T1000 (cell line): ENCODE measurements around the gene UNK.

Experiments
- DNase-seq: peaks from one replicate; lab custom pipeline; 2025; ENCODE audit warnings: mixed read lengths; lab: John Stamatoyannopoulos, UW

The UNK gene

DNA sequence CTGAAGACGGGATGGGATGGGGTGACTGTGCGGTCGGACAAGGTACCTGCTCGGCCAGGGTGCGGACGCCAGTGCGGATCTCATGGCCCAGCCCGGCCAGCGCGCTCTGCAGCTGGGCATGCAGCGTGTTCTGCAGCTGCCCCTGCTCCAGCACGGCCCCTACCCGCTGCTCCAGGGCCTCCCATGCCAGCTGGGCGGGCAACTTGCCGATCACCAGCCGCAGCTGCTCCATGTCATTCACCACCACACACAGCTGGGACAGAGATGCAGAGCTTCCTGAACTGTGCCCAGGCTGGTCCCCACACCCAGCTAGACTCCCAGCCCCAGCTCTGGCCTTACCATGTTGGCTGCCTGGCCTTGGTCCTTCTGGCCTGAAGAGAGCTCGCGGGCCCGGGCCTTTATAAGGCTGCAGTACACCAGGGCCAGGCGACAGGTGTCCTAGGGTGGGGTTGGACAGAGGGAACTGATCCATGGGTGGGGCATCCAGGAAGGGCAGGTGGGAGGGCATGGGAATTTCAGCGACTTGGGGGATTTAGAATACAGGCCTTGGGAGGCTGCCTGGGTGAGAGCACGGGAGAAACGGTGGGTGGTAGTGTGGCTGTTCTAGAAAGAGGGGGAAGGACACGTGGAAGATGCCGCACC lies 49.8 kb downstream of the UNK start:
- DNase-seq, result no peak

DNA sequence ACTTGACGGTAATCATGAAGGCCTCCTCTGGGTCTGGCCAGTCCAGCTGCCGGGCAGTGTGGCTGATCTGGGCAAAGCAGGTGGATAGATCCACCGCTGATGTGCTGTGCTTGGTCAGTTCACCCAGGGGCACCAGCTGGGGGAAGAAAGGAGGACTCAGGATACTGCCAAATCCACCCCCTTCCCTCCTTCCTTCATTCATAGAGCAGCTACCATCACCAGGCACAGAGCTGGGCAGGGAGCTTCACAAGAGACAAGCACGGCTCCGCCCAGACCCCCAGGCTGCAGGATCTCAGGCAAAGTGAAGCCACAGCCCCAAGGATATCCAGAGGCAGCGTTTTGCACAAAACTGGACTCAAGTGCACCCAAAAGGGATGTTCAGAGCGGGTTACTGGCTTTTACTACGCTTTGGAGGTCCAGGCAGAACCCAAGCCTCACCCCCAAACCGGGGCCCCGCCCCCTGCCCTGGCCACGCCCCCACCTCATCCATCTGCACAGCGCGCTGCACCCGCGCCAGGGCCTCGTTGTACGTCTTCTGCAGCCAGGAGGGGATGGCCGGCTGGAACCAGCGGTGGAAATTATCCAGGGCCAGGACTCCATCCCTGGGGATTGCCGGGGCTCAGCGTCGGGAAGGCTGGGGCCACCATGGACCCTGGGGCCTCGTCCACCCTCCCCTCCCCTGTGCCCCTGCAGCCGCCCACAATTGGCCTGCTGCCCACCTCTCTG lies 50.5 kb downstream of the UNK start:
- DNase-seq, result no peak

DNA sequence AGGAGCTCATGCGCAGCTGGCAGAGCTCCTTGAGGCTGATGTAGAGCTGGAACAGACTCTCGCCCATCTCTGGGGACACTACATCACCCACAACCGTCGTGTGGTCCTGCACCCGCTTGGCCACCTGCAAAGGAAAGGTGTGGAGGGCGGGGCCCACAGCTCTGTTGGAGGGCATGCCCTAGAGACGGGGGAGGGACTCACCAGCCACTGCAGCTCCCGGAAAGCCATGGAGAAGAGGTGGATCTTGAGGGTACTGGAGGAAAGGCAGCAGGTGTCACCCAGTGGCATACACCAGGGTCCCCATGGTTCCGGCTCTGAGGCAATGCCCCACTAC lies 51.0 kb downstream of the UNK start:
- no peak for DNase-seq

DNA sequence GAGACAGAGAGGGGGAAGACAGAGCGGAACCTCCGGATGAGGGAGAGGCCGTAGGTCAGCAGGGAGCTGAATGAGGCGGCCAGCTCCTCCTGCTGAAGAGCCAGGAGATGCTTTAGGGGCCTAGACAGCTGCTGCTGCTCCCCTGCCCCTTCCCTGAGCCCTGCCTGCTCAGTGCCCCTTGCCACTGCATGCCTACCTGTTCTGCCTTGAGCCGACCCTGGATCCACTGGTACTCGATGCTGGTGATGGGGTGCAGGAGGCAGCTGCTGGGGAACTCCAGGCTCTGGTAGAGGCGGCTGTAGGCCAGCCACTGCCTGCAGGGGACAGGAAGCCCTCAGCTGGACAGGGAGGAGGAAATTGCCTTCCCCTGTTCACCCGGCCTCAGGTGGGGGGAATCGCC lies 52.0 kb downstream of the UNK start:
- DNase-seq, result no peak

DNA sequence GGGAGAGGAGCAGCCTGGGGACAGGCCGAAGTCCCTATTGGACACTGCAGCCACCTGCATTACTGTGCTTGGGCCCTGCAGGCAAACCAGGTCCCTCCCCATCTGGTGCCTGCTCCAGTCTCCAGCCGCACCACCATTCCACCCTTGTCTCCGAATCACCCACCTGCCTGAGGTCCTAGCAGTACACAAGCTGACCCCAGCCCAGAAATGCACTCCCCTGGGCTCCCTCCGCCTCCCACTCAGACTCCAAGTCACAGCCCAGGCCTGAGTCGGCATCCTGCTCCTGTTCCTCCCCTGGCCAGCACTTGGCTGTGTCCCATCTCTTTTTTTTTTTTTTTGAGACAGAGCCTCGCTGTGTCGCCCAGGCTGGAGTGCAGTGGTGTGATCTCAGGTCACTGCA lies 53.3 kb downstream of the UNK start:
- DNase-seq, result no peak

DNA sequence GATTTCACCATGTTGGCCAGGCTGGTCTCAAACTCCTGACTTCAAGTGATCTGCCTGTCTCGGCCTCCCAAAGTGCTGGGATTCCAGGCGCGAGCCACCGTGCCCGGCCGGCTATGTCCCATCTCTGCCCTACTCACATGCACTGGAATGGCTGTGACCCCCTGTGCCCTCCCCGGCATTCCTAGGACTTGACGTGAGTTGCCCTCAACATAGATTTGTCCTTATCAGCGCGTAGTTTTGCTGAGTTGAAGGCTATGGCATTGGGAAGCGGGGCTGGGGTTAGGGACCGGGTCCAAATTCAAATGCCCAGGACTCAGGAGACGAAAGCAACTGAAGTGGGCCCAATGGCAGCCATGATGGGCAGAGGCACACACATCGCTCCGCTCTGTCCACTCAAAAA lies 53.8 kb downstream of the UNK start:
- DNase-seq, result no peak

DNA sequence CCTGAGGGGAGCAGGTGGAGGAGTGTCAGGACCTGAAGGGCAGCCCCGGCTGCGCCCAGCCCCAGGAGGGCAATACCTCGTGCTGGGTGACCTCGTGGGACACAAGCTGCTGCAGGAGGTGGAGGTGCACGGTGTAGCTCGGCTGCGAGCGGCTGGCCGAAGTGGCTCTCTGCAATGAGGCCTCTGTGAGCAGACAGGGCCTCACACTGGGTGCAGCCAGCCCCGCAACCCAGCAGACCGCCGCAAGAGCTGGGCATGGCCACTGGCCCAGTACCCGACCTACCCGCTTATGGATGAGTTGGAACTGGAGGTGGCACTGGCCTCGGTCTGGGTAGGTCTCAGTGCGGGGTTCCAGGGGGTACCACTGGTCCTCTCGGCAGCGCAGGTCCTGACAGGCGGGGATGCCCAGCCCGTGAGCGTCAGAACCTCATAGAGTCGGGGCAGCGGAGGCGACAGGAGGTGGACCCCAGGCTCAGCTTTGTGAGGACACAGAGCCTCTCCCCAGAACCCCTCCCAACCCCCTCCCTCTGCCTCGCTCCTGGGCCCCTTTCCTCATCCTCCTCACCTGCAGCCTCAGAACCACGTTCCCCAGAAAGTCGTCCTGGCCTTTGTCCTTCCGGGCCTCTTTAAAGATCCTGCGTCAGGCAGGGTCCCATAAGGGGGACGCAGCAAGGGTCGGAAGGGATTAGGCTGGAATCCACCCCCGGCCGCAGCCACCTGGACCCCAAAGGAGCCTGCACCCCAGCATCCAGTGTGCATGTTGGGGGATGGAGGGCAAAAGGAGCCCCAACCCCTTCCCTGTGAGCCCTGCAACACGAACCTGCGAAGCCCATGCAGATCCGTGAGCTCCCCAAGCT lies 55.6 kb downstream of the UNK start:
- DNase-seq, result no peak

DNA sequence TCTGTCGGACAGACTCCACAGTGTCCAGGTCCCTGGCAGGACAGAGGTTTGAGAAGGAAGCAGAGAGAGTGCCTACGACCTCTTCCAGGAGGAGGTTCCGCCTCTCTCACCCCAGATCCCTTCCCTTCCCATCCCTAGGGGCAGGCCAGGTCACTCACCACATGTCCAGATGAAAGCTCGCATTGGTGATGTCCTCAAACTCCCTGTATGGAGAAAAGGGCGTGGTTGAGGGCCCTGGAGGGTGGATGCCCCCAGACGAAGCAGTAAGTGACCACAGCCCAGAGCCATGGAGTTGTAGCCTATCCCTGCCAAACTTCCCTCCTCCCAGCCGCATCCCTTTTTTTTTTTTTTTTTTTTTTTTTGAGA lies 56.2 kb downstream of the UNK start:
- no peak for DNase-seq

DNA sequence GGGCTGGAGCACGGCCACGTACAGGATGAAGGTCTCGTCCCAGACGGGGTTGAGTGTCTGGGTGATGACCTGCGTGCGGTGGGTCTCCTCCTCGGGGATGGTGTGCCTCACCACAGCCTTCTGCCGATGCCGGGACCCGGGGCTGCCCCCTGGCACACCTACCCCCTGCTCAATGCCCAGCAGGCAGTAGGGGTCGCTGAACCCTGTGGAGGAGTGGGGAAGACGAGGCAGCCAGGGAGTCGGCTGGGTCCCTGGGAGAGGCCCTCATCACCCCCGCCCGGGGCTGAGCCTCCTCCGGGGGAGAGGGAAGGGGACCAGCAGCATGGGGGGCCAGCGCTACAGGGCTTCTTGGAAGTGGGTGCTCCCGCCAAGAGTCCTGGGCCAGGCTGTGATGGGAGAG lies 57.8 kb downstream of the UNK start:
- no peak for DNase-seq

DNA sequence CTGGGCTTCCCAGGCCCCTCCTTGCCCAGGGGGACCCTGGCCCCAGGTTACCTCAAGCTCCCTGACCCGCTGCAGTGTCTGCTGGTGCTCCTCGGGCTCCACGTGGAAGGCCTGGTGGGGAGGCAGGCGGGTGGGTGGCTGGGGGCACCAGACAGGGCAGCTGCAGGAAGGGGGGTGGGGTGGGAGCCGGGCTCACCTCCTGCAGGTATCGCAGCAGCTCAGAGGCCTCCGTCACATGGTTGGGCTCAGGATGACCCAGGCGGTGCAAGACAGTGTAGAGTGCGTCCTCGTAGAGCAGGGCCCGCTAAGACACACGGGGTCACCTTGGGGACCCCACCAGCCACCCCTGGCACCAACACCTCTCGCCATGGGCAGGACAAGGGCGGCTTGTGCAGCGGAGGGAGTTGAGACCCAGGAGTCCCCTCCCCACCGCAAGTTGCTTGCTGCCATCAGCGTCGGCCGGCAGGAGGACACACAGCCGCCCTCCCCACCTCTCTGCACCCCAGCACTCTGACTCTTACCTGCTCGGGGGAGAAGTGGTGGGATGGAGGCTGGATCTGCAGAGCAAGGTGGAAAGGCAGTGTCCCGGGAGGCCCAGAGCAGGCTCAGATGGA lies 58.5 kb downstream of the UNK start:
- DNase-seq, result no peak

DNA sequence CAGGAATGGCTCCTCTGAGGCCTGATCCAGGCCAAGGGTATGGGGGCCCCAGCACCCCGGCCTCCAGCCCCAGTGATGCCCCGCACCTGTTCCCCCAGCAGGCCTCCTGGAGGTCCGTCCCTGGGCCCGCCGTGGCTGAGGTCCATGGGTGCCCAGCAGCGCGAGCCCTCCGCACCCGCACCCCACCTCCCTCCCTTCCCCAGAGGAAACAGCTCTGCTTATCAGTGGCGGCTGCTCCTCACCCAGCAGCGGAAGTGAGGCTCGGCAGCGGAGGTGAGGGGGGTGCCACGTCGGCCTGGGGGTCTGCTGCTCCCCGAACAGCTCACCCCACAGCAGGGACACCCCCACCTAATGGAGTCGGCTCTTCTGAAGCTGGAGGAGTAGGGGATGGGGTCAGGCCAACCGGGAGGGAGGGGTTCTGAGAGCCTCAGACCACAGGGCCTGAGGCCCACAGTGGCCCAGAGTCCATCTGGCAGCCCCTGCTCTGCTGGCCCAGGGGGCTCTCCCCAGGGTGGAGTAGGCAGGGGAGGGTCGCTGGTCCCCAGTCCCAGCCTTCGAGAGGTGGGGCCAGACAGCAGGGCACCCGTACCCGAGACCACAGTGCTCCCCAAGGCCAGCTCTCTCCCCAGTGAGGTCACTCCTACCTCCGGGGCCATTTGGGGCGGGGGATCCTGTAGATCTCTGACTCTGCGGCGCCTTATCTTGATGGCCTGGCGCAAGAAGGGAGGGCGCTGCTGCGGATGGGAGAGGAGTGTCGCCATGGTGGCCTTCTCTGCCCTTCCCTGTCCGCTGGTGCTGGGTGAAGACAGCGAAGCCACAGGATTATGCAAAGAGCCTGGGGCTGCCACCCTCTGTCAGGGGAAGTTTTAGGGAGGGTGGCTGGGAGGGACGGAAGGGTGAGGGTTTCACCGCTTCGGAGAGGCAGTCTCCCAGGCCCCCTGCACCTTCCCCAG lies 59.2 kb downstream of the UNK start, which contains the start of gene UNC13D:
Gene UNC13D (minus strand): TSS at position 828 of the 953 bp plus-strand sequence. CDS start 67 bp downstream, at position 761.
- DNase-seq, result no peak

DNA sequence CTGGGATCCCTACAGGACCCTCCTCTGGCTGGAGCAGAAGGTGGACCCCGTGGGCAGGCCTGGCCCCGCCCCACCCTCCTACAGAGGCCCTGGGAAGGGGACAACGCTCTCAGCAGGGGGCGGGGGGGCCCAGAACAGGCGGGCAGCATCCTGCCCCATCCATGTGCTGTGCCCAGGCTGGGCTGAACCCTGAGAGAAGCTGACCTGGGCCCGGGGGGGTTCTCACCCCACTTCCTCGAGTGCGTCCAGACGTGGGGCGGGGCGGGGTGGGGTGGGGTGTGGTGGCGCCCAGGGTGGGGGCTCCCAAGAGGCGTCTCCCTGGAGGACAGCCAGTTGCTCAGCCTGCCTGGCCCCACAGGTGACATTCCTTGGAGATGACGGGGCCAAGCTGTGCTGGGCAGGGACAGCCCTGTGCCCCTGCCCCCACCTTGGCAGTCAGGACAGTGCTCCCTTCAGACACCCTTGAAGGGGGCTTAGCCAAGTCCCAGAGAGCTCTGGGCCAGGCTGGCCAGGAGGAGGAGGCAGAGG lies 60.0 kb downstream of the UNK start:
- no peak for DNase-seq

DNA sequence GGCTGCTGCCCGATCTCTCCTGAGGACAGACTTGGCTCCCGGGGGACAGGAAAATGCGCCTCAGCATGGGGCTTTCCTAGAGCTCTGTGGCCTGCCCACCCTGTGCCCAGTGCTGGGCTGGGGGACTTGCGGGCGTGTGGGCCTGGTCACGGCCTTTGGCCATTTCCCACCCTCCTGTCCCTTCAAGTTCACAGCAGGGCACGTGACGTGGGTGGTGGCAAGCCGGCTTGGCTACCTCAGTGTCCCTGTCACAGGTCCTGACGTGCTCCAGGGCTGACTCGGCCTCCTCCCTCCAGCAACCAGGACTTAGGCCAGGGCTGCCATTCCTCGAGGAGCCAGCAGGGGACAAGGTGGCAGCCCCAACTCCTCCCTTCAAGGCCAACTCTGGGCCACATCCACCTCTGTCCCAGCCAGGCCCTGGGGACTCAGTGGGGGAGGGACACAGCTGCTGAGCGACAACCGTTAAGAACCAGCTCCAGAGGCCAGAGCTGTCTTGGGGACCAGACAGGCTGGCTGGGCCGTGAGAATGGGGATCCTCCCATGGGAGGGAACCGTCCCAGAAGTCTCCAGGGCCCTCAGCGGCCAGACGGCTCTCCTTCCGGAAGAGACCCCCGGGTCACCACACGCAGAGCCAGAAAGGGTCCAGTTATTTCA lies 60.6 kb downstream of the UNK start:
- no peak for DNase-seq

DNA sequence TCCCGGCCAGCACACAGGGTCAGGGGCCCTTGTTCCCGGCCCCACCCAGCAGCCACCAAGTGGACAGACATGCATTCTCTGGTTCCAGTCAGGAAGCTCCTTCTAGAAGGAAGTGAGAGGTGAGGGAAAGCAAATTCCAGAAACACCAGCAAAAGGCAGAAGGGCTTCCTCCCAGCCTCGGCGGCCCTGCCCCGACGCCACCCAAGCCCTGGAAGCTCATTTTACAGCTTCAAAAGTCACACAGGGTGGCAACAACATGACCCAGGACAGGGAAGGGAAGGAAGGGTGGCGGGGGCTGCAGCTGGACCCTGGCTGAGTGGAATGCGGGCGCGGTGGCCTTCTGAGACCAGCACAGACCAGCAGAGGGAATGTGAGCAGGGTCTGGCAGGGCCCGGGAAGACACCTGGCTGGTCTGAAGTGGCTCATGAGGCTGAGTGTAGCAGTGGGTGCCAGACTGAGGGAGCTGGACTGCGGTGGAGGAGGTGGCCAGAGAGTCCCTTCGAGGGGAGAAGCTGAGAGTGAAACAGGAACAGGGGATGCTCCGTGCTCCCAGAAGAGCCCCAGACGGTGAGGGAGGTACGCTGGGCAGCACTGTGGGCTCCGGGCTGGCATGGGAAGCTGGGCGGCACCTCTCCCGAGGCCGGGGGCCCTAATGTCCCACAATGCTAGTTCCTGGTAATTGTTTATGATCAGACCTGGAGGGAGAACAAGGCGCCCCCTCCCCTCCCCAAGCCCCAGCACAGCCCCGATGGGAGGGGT lies 61.5 kb downstream of the UNK start:
- no peak for DNase-seq

DNA sequence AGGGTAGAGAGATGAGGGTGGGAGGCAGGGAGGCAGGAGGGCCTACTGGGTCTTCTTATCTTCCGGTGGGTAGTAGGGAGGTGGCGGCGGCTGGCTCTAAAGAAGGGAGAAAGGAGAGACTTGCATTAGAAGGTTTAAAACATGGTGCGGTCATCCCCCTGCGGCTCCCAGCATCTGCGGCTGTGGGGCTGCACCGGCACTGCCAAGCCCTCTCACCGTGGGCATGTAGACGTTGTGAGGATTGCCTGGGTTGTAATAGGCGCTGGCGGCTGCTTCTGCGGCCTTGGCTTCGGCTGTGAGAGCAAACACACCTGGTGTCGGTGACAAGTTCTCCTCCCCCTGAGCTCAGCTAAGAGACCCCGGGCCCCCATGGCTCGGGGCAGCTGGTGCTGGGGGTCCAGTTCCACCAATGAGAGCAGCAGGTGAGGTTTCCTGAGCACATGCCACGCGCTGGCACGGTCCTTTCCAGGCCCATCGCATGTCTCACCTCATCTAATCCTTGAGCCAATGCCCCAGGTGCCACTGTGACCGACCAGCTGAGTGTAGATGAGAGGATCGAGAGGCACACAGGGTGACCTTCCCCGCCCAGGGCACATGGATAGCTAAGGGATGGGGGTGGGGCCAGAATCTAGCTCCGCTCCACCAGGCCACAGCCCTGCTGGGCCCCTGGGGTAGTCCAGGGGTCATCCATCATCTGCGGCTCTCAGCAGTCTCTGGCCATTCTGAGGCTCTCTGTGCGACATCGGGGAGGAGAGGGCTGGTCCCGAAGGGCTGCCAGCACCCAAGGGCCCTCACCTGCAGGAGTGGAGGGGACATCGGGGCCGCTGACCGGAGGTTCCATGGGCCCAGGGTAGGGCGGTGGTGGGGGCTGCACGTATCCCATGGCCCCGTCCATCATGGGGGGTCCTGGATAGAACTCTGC lies 62.3 kb downstream of the UNK start:
- DNase-seq, result no peak

DNA sequence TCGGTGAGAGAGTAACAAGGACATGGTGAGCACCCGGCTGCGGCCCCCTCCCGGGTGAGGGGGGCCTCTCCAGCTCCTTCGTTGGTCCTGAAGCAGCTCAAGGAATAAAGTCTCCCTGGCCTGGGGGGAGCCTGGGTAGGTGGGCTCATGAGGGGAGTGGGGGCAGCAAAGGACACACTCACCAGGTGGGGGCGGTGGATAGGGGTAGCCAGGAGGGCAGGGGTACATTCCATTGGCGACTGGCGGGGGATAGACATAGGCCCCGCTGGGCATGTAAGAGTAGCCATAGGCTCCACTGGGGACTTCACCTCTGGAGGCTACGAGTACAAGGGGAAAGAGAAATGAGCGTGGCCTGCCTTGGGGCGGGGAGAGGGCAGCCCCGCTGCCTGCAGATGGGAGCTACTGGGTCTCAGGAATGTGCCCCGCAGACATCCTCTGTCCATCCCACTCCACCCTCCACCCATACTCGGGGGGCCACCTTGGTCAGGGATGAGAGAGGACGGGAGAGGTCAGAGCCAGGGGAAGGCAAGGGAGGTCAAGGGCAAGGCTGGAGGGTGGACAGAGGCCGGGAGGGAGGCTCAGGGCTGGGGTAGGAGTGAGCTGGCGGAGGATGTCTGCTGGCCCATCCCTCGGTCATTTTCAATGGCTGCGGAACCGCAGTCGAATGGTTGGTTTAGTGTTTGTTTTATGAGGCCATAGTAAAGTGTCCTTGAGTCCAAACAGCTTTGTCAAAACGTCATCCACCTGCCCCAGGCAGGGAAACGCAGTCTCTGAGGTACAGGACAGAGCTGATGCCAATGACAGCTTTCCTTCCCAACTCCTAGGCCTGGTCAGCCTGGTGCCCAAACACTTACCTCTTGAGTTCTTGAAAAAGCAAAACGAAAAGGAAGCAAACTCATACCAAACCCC lies 63.3 kb downstream of the UNK start:
- DNase-seq, result no peak

DNA sequence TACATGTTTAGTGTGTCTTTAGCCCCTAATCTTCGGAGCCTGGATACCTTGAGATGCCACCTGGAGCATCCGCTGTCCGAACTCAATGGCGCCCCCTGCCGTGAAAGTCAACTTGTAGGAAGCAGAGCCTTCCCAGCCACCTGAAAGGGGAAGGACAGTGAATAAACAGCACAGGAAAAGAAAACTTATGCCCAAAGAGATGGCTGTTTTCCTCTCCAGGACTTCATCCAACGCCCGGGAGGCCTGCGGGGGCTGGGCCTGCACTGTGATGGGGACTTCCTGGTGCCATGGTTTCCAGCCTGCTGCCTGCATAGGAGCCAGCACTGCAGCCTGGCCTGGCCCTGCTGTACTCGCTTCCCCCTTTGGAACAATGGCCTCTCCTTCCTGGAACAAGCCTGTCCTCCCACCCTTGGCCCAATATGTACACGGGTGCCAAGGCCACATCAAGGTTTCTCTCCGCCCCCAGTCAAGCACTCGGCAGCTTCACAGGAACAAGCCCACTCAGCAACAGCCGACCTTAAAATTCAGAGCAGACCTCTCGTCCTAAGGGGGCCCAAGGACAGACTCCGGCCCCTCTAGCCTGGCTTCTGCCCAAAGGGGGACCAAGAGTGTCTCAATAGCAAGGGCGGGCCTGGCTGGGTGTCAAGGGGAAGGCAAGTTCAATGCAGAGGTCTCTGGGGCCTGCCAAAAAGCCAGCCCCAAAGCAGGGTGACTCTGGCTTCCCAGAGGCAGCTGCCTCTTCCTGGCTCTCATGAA lies 64.1 kb downstream of the UNK start:
- no peak for DNase-seq
